Measurements from ENCODE around the gene ANO6. TPM values are rescaled to one million over a fixed set of nuclear protein-coding genes. Genes with fewer than 3 reads are reported as not detected.

ANO6 gene
- polyA plus RNA-seq, 1 donor from 2014 or later = 9.0 TPM

GRCh38 chr12:45339035-45339434, 123.1 kb downstream of the ANO6 start:
- H4K20me1 ChIP-seq (ENCODE audit: insufficient read depth) = no peaks in the 10 kb centered on the region
- no peak overlapping the region for H3K27ac ChIP-seq (ENCODE audit: low read length)
- H3K4me3 ChIP-seq (ENCODE audit: low read length) = no peak overlapping the region
- H2AFZ ChIP-seq (ENCODE audit: low read depth, low read length) = no peak overlapping the region
- no peaks in the 10 kb centered on the region for H3K36me3 ChIP-seq (ENCODE audit: insufficient read depth, low read length)
- H3F3A ChIP-seq (ENCODE audit: insufficient read depth, low read length, poor library complexity, severe bottlenecking) = no peaks in the 10 kb centered on the region
- no peak for TF ChIP-seq MXI1 (conservative IDR thresholded peaks at IDR 0.05; ENCODE audit: poor library complexity, severe bottlenecking)
- no peak for TF ChIP-seq POLR2AphosphoS5 (IDR thresholded peaks at IDR 0.05)
- TF ChIP-seq SMC3 (conservative IDR thresholded peaks at IDR 0.05; ENCODE audit: poor library complexity) = no peak
- no peak for TF ChIP-seq REST (IDR thresholded peaks at IDR 0.05; ENCODE audit: borderline replicate concordance)
- TF ChIP-seq TAF1 (IDR thresholded peaks at IDR 0.05; ENCODE audit: low read depth) = no peak
- TF ChIP-seq EP300 (conservative IDR thresholded peaks at IDR 0.05; ENCODE audit: poor library complexity, severe bottlenecking) = no peak
- TF ChIP-seq RAD21 (conservative IDR thresholded peaks at IDR 0.05) = no peak
- TF ChIP-seq CTCF (IDR thresholded peaks at IDR 0.05; ENCODE audit: poor library complexity, severe bottlenecking) = no peak
- TF ChIP-seq EZH2 (IDR thresholded peaks at IDR 0.05; ENCODE audit: borderline replicate concordance, insufficient read depth, low read length, poor library complexity, severe bottlenecking) = no peak
- H3K79me2 ChIP-seq (replicated peaks; ENCODE audit: insufficient read depth, low read length) = no peaks in the 10 kb centered on the region
- no peak overlapping the region for H3K9ac ChIP-seq (ENCODE audit: low read length)
- no peak overlapping the region for H3K4me2 ChIP-seq (ENCODE audit: low read length)
- H3K9me3 ChIP-seq (ENCODE audit: low read length) = no peaks in the 10 kb centered on the region
- H3K9me2 ChIP-seq (ENCODE audit: insufficient read depth, low read length) = no peaks in the 10 kb centered on the region
- no peaks in the 10 kb centered on the region for H3K27me3 ChIP-seq (ENCODE audit: insufficient read depth, low read depth, low read length)

GRCh38 chr12:45342171-45342570, 126.3 kb downstream of the ANO6 start:
- Histone ChIP-seq H3K27me3 (ENCODE audit: insufficient read depth, low read depth, low read length) (no peaks in the 10 kb centered on the region), H3K27ac (ENCODE audit: low read length) (no peak overlapping the region), H3K4me2 (ENCODE audit: low read length) (no peak overlapping the region), H4K20me1 (ENCODE audit: insufficient read depth) (no peaks in the 10 kb centered on the region), H2AFZ (ENCODE audit: low read depth, low read length) (no peak overlapping the region), H3K9ac (ENCODE audit: low read length) (no peak overlapping the region), H3F3A (ENCODE audit: insufficient read depth, low read length, poor library complexity, severe bottlenecking) (no peaks in the 10 kb centered on the region), H3K79me2 (replicated peaks; ENCODE audit: insufficient read depth, low read length) (no peaks in the 10 kb centered on the region), H3K36me3 (ENCODE audit: insufficient read depth, low read length) (no peaks in the 10 kb centered on the region), H3K4me3 (ENCODE audit: low read length) (no peak overlapping the region), H3K9me2 (ENCODE audit: insufficient read depth, low read length) (no peaks in the 10 kb centered on the region), H3K9me3 (ENCODE audit: low read length) (no peaks in the 10 kb centered on the region)
- TF ChIP-seq SMC3 (conservative IDR thresholded peaks at IDR 0.05; ENCODE audit: poor library complexity) (no peak), EZH2 (IDR thresholded peaks at IDR 0.05; ENCODE audit: borderline replicate concordance, insufficient read depth, low read length, poor library complexity, severe bottlenecking) (no peak), CTCF (IDR thresholded peaks at IDR 0.05; ENCODE audit: poor library complexity, severe bottlenecking) (no peak), MXI1 (conservative IDR thresholded peaks at IDR 0.05; ENCODE audit: poor library complexity, severe bottlenecking) (no peak), REST (IDR thresholded peaks at IDR 0.05; ENCODE audit: borderline replicate concordance) (no peak), EP300 (conservative IDR thresholded peaks at IDR 0.05; ENCODE audit: poor library complexity, severe bottlenecking) (no peak), RAD21 (conservative IDR thresholded peaks at IDR 0.05) (no peak), POLR2AphosphoS5 (IDR thresholded peaks at IDR 0.05) (no peak), TAF1 (IDR thresholded peaks at IDR 0.05; ENCODE audit: low read depth) (no peak)
